Fibroblast of lung (primary cell): Measurements from ENCODE around the gene COBL. TPM values are rescaled to one million over a fixed set of nuclear protein-coding genes. Genes with fewer than 3 reads are reported as not detected.

Experiments
- DNase-seq, 2 donors: peaks; one replicate each; pipeline versions ENCODE4 v3.0.0 to v3.0.0-alpha.2; 2010; ENCODE audit warnings: low read depth in 2 of 2
- H2AFZ ChIP-seq: 2 replicates; pipeline ENCODE4 v1.5.1; 2012; ENCODE audit warnings: low read length, control low read depth, inconsistent platforms
- H3K27ac ChIP-seq: 2 replicates; pipeline ENCODE4 v1.5.1; 2011; ENCODE audit warnings: low read length, control low read depth; ENCODE audit not compliant: insufficient read depth
- H3K27me3 ChIP-seq: 2 replicates; pipeline ENCODE4 v1.5.1; 2011; ENCODE audit warnings: mild to moderate bottlenecking, low read length; ENCODE audit not compliant: control insufficient read depth, insufficient read depth
- H3K36me3 ChIP-seq: 2 replicates; pipeline ENCODE4 v1.5.1; 2011; ENCODE audit warnings: low read length; ENCODE audit not compliant: control insufficient read depth, insufficient read depth
- H3K4me1 ChIP-seq: 2 replicates; pipeline ENCODE4 v1.5.1; 2011; ENCODE audit warnings: low read length; ENCODE audit not compliant: control insufficient read depth, insufficient read depth; ENCODE audit errors: extremely low read depth
- H3K4me2 ChIP-seq: 2 replicates; pipeline ENCODE4 v1.5.1; 2011; ENCODE audit warnings: low read length, control low read depth; ENCODE audit not compliant: insufficient read depth; ENCODE audit errors: extremely low read depth
- H3K4me3 ChIP-seq, 4 experiments: fragments of 200-600 bp in 1 of 4; sonication (generic) in 1 of 4; replicated peaks in 1 of 4; 2 replicates each; pipeline ENCODE4 v1.5.1; 2011 to 2016; ENCODE audit warnings: low read length in 4 of 4, low read depth in 3 of 4, mild to moderate bottlenecking in 3 of 4, control low read depth in 2 of 4, inconsistent platforms in 1 of 4, mixed read lengths in 1 of 4; ENCODE audit not compliant: insufficient read depth in 1 of 4; ENCODE audit errors: control extremely low read depth in 1 of 4
- H3K79me2 ChIP-seq: 2 replicates; pipeline ENCODE4 v1.5.1; 2012; ENCODE audit warnings: mild to moderate bottlenecking, low read length, inconsistent platforms; ENCODE audit not compliant: control insufficient read depth, insufficient read depth
- H3K9ac ChIP-seq: 2 replicates; pipeline ENCODE4 v1.5.1; 2011; ENCODE audit warnings: mild to moderate bottlenecking, low read length, control low read depth; ENCODE audit not compliant: insufficient read depth
- H3K9me3 ChIP-seq: 2 replicates; pipeline ENCODE4 v1.5.1; 2012; ENCODE audit warnings: low read depth, low read length; ENCODE audit not compliant: control insufficient read depth, insufficient read depth
- H4K20me1 ChIP-seq: 2 replicates; pipeline ENCODE4 v1.5.1; 2011; ENCODE audit warnings: low read length; ENCODE audit not compliant: control insufficient read depth, insufficient read depth; ENCODE audit errors: extremely low read depth
- CTCF ChIP-seq, 2 donors: IDR thresholded peaks in 1 of 2; conservative IDR thresholded peaks in 1 of 2; 1 replicate in 1 of 2; 2 replicates in 1 of 2; pipeline ENCODE4 v1.5.1; 2011 to 2012; ENCODE audit warnings: low read length in 2 of 2, control low read depth in 1 of 2, inconsistent platforms in 1 of 2, low read depth in 1 of 2, mild to moderate bottlenecking in 1 of 2
- EZH2 ChIP-seq: IDR thresholded peaks from 2 replicates; pipeline ENCODE4 v1.5.1; 2012; ENCODE audit warnings: low read length, control low read depth, mild to moderate bottlenecking; ENCODE audit errors: missing control alignments
- polyA plus RNA-seq, 2 donors: library from polyadenylated mRNA; depleted of rRNA in 1 of 2; stranded (reverse) in 1 of 2; unstranded in 1 of 2; fragments of >200 nt; gene quantifications; 2 replicates each; pipeline ENCODE4 v1.2.1, GENCODE V29; 2011 to 2012; ENCODE audit warnings: missing spikeins in 1 of 2
- total RNA-seq: library from RNA; depleted of rRNA; stranded (reverse); fragments of >200 nt; gene quantifications from 2 replicates; pipeline ENCODE4 v1.2.1, GENCODE V29; 2014

COBL gene
- total and polyA plus RNA-seq, 2 donors (not counting 1 experiment from before 2014, with no cell fraction given) = 0.10 to 0.33 TPM

- no peak overlapping the region for H2AFZ ChIP-seq
- no peak overlapping the region for H3K9ac ChIP-seq
- H3K79me2 ChIP-seq = no peaks in the 10 kb centered on the region
- H3K36me3 ChIP-seq = no peaks in the 10 kb centered on the region
- H3K27ac ChIP-seq = no peak overlapping the region
- no peak for DNase-seq
- H4K20me1 ChIP-seq = no peaks in the 10 kb centered on the region
- H3K4me2 ChIP-seq = no peak overlapping the region
- TF ChIP-seq EZH2 = no peak
- TF ChIP-seq CTCF (conservative IDR thresholded peaks at IDR 0.05 in 1 of 2, IDR thresholded peaks at IDR 0.05 in 1 of 2; ENCODE audit: low read depth in 1 of 2, low read length in 2 of 2) = no peak
- no peak overlapping the region for H3K4me3 ChIP-seq
- H3K4me1 ChIP-seq = no peaks in the 10 kb centered on the region
- no peaks in the 10 kb centered on the region for H3K9me3 ChIP-seq
- no peaks in the 10 kb centered on the region for H3K27me3 ChIP-seq
Measured at GRCh38 chr7:51150193-51150592, 166.4 kb downstream of the COBL start.

GRCh38 chr7:51148216-51148615, 168.4 kb downstream of the COBL start:
- Histone ChIP-seq H3K4me2 (no peak overlapping the region), H3K9ac (no peak overlapping the region), H3K27me3 (no peaks in the 10 kb centered on the region), H3K79me2 (no peaks in the 10 kb centered on the region), H3K4me3 (no peak overlapping the region), H3K9me3 (no peaks in the 10 kb centered on the region), H3K4me1 (no peaks in the 10 kb centered on the region), H3K36me3 (no peaks in the 10 kb centered on the region), H3K27ac (no peak overlapping the region), H4K20me1 (no peaks in the 10 kb centered on the region), H2AFZ (no peak overlapping the region)
- TF ChIP-seq CTCF (conservative IDR thresholded peaks at IDR 0.05 in 1 of 2, IDR thresholded peaks at IDR 0.05 in 1 of 2; ENCODE audit: low read depth in 1 of 2, low read length in 2 of 2) (no peak), EZH2 (no peak)
- no peak for DNase-seq

GRCh38 chr7:51146816-51147586, 169.6 kb downstream of the COBL start:
- Histone ChIP-seq H2AFZ (no peak overlapping the region), H3K4me3 (no peak overlapping the region), H3K4me2 (no peak overlapping the region), H3K79me2 (no peaks in the 10 kb centered on the region), H3K9me3 (no peaks in the 10 kb centered on the region), H3K27me3 (no peaks in the 10 kb centered on the region), H3K4me1 (no peaks in the 10 kb centered on the region), H4K20me1 (no peaks in the 10 kb centered on the region), H3K27ac (no peak overlapping the region), H3K36me3 (no peaks in the 10 kb centered on the region), H3K9ac (no peak overlapping the region)
- TF ChIP-seq CTCF (conservative IDR thresholded peaks at IDR 0.05 in 1 of 2, IDR thresholded peaks at IDR 0.05 in 1 of 2; ENCODE audit: low read depth in 1 of 2, low read length in 2 of 2) = no peak
- TF ChIP-seq EZH2 = no peak
- DNase-seq = no peak
